ENCODE results near the gene PSMC3. TPM values are rescaled to one million over a fixed set of nuclear protein-coding genes. Genes with fewer than 3 reads are reported as not detected.

PSMC3 gene
- total RNA-seq, 1 donor from 2014 or later: 34.8 TPM

GRCh38 chr11:47372422-47372821, 53.8 kb downstream of the PSMC3 start:
- Histone ChIP-seq H3K9me3 (no peaks in the 10 kb centered on the region), H3K27me3 (no peaks in the 10 kb centered on the region), H3K4me3 (no peak overlapping the region), H3K36me3 (no peaks in the 10 kb centered on the region), H3K27ac (no peak overlapping the region), H3K4me1 (peaks cover 0 to 3% of the 10 kb centered on the region in 2 donors)
- no peak for TF ChIP-seq CTCF (IDR thresholded peaks at IDR 0.05)
- intact Hi-C loops (cut with DNase I): no loop called here
- DNase-seq (ENCODE audit: low spot score in 2 of 2): no peak

GRCh38 chr11:47369676-47370075, 56.6 kb downstream of the PSMC3 start:
- Histone ChIP-seq H3K4me1 (peaks cover 0 to 3% of the 10 kb centered on the region in 2 donors), H3K36me3 (no peaks in the 10 kb centered on the region), H3K27ac (no peak overlapping the region), H3K27me3 (no peaks in the 10 kb centered on the region), H3K4me3 (no peak overlapping the region), H3K9me3 (no peaks in the 10 kb centered on the region)
- intact Hi-C loops (cut with DNase I): no loop called here
- no peak for TF ChIP-seq CTCF (IDR thresholded peaks at IDR 0.05)
- no peak for DNase-seq (ENCODE audit: low spot score in 2 of 2)

Other genes starting within 250 kb of the PSMC3 start
- gene ARFGAP2, start 249.6 kb downstream of the PSMC3 start, total RNA-seq: 66.1 TPM
- gene PACSIN3, start 240.0 kb downstream of the PSMC3 start, total RNA-seq: 32.7 TPM
- 22.6 TPM for gene DDB2, start 211.5 kb downstream of the PSMC3 start, total RNA-seq
- 63.3 TPM for gene ACP2, start 177.6 kb downstream of the PSMC3 start, total RNA-seq
- 92.4 TPM for gene NR1H3, start 168.4 kb downstream of the PSMC3 start, total RNA-seq
- gene MADD, start 156.3 kb downstream of the PSMC3 start, total RNA-seq: 31.7 TPM
- gene MYBPC3, start 73.7 kb downstream of the PSMC3 start, total RNA-seq: not detected
- gene SPI1, start 47.9 kb downstream of the PSMC3 start, total RNA-seq: 98.2 TPM
- gene SLC39A13, start 17.8 kb downstream of the PSMC3 start, total RNA-seq: 246 TPM
- gene RAPSN, start 22.7 kb upstream of the PSMC3 start, total RNA-seq: not detected
- 68.9 TPM for gene CELF1, start 126.7 kb upstream of the PSMC3 start, total RNA-seq
- 215 TPM for gene PTPMT1, start 139.2 kb upstream of the PSMC3 start, total RNA-seq
- 14.8 TPM for gene KBTBD4, start 152.5 kb upstream of the PSMC3 start, total RNA-seq
- 19.9 TPM for gene NDUFS3, start 152.6 kb upstream of the PSMC3 start, total RNA-seq
- gene FAM180B, start 160.2 kb upstream of the PSMC3 start, total RNA-seq: not detected
- not detected for gene C1QTNF4, start 168.0 kb upstream of the PSMC3 start, total RNA-seq
- 55.9 TPM for gene MTCH2, start 216.1 kb upstream of the PSMC3 start, total RNA-seq